Measurements from ENCODE around the gene RASL11B. TPM values are rescaled to one million over a fixed set of nuclear protein-coding genes. Genes with fewer than 3 reads are reported as not detected.

RASL11B gene
- polyA plus RNA-seq, 1 experiment = 0.20 TPM

DNA sequence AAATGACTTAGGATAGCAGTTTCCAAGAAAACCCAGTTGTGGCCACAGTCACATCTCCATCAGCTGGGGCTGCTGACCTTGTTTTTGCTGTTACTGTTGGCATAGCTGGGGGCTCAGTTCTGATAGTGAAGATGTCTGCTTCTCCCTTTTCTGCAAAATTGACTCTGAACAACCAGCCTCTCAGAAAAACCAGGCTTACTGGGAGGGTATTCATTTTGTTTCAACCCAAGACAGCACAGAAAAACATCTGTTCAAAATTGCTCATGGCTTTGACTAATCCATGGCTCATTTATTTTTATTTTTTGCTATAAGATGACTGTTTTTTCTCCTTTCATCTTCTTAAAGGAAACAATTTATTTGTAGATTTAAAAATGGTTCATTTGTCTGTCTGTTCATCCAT, 53.1 kb downstream of the RASL11B start:
- TF ChIP-seq, protein P1, sequence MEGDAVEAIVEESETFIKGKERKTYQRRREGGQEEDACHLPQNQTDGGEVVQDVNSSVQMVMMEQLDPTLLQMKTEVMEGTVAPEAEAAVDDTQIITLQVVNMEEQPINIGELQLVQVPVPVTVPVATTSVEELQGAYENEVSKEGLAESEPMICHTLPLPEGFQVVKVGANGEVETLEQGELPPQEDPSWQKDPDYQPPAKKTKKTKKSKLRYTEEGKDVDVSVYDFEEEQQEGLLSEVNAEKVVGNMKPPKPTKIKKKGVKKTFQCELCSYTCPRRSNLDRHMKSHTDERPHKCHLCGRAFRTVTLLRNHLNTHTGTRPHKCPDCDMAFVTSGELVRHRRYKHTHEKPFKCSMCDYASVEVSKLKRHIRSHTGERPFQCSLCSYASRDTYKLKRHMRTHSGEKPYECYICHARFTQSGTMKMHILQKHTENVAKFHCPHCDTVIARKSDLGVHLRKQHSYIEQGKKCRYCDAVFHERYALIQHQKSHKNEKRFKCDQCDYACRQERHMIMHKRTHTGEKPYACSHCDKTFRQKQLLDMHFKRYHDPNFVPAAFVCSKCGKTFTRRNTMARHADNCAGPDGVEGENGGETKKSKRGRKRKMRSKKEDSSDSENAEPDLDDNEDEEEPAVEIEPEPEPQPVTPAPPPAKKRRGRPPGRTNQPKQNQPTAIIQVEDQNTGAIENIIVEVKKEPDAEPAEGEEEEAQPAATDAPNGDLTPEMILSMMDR (IDR thresholded peaks at IDR 0.05; ENCODE audit: insufficient read depth, low read depth, low read length) = no peak
- H3K36me3 ChIP-seq (ENCODE audit: control insufficient read depth, insufficient read depth, low read length) = no peaks in the 10 kb centered on the region
- ChIA-PET POLR2A (no interaction called here), CTCF (interaction anchor here (1.3 kb wide), 1 partner anchor 11 kb away, joined by 4 read pairs; no protein-coding TSS in a partner anchor)
- no peaks in the 10 kb centered on the region for H3K27me3 ChIP-seq (ENCODE audit: control insufficient read depth, insufficient read depth, low read length)
- no peak for DNase-seq (ENCODE audit: low read depth)
- no peak overlapping the region for H3K4me3 ChIP-seq (ENCODE audit: low read depth, low read length)

DNA sequence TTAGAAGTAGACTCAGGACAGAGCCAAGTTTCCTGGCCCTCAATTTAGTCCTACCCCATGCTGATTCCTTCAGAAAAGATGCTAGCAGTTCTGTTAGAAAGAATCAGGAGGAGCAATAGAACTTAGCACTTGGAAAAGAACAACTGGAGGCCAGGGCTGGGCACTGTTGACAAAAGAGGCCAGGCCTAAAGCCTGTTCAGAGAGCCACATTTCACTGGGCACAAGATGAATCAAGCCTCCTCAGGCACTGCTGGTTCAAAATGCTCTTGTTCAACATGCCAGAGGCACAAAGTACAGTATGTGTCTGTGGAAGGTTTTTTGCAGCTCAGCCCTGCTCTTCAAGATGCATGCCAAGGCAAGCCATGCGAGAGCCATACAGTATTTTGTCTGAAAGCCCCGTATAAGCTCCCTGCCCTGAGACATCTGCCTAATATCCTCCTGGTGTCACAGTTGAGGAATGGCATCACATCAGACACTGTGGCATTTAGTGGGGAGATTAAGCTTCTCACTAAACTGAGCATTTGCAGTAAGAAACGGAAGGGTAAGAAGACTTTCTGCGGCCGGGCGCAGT, 53.7 kb downstream of the RASL11B start:
- H3K27me3 ChIP-seq (ENCODE audit: control insufficient read depth, insufficient read depth, low read length) = no peaks in the 10 kb centered on the region
- no peak overlapping the region for H3K4me3 ChIP-seq (ENCODE audit: low read depth, low read length)
- ChIA-PET POLR2A (no interaction called here), CTCF (interaction anchor here (1.9 kb wide), 1 partner anchor 9 kb away, joined by 4 read pairs; no protein-coding TSS in a partner anchor)
- H3K36me3 ChIP-seq (ENCODE audit: control insufficient read depth, insufficient read depth, low read length) = no peaks in the 10 kb centered on the region
- TF ChIP-seq, protein P1 (IDR thresholded peaks at IDR 0.05; ENCODE audit: insufficient read depth, low read depth, low read length) = no peak
- no peak for DNase-seq (ENCODE audit: low read depth)

Other genes with a start within 250 kb of the RASL11B start
- gene USP46, start 203.0 kb upstream of the RASL11B start, polyA plus RNA-seq (2011; rRNA removed) = 12.5 and 16.8 TPM in 2 replicates
- gene ERVMER34-1, start 110.9 kb upstream of the RASL11B start, polyA plus RNA-seq (2011; rRNA removed) = 0.05 and 0.10 TPM in 2 replicates

Measured in BJ (cell line).